HG03354 (cell line): ENCODE results near the gene LEUTX.
"Not testable (repeated sequence)": the region's sequence is repeated elsewhere in the genome, so short reads cannot be mapped to it uniquely, and the experiment has no call there.

Experiments
- ATAC-seq: cut with Tn5 transposase; IDR thresholded peaks from one replicate; pipeline ENCODE4 v1.9.1; 2021; ENCODE audit warnings: mild to moderate bottlenecking; ENCODE audit not compliant: unreplicated experiment, poor library complexity, severe bottlenecking

The LEUTX gene, protein sequence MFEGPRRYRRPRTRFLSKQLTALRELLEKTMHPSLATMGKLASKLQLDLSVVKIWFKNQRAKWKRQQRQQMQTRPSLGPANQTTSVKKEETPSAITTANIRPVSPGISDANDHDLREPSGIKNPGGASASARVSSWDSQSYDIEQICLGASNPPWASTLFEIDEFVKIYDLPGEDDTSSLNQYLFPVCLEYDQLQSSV

DNA sequence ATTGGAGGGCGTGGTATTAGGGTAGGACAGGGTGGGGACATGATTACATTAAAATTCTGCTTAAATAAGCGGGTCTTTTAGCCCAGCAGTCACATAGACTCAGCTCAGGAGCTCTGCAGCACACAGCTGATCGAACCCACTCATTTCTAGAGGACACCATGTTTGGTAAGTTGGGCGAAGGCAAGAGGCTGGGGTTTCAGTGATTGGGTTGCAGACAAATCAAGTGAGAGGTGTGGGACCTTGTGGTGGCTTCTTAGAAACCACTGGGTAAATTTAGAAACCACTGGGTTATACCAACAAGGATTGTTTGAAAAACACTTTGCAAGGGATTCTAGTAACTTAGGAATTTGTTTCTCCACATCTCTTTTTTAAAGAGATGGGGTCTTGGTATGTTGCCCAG is at the start of gene LEUTX:
LEUTX (plus strand) TSS at position 92 of the 400 bp plus-strand sequence; CDS start at position 159, 67 bp downstream.
- ATAC-seq: no peak

- no peak for ATAC-seq
These were observed 49.1 kb upstream of the LEUTX start for GRCh38 chr19:39729594-39729993.

- ATAC-seq: no peak
These were observed 47.0 kb upstream of the LEUTX start for GRCh38 chr19:39731685-39732084.

DNA sequence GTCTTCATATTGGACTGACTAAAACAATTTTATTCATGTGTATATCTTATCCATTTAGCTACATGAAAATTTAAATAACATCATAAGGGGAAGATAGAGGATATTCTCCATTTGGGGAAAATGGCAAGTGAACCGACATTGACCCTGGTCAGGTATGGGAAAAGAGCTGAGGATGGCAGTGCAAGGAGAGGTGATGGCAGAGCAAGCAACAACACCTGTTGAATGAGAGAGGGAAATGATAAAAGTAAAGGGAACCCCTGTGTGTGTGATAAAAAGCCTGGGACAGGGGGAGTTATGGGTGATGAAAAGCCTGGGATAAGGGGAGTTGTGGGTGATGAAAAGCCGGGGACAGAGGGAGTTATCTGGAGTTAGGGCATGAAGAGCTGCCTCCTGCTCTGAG is 44.8 kb upstream of the LEUTX start:
- ATAC-seq: no peak

DNA sequence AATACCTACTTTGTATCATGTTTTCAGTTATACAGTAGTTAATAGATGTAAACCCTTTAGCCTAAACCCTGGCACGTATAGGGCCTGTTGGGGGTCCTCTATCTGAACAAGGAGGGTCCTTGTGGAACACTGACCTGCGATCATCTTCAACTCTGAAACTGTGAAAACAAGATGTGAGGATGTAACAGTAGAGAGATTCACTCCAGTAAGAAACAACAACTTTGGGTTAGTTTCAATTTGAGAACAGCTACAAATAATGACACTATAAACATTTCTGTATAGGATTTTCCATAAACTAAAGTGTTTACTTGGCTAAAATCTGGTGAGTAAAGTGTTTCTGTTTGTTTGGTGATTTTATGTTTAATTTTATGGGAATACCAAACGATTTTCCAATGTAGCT is 43.0 kb upstream of the LEUTX start:
- no peak for ATAC-seq

DNA sequence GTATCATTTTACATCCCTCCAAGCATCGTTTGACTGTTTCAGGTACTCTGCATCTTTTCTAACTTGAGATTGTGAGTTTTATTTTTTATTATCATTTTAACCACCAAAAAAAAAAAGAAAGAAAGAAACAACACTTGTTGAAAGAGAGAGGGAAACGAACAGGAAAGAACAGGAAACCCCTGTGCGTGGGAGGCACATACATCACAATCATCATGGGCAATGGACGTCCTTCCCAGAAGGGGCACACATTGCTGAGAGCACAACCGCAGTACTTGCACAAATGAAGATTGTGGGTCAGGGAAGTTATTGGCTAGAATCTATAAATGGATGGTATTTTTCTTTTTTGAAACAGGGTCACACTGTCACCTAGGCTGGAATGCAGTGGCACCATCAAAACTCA is 42.6 kb upstream of the LEUTX start:
- ATAC-seq: no peak

GRCh38 chr19:39737351-39737750 is 41.3 kb upstream of the LEUTX start:
- no peak for ATAC-seq

GRCh38 chr19:39737891-39738290 is 40.8 kb upstream of the LEUTX start, which contains the start of gene CLC:
Gene CLC, minus strand, starts transcription at chr19:39738029. Its CDS starts 77 bp downstream, at chr19:39737952.
- no peak for ATAC-seq

GRCh38 chr19:39738814-39739213 is 39.8 kb upstream of the LEUTX start:
- ATAC-seq: no peak

DNA sequence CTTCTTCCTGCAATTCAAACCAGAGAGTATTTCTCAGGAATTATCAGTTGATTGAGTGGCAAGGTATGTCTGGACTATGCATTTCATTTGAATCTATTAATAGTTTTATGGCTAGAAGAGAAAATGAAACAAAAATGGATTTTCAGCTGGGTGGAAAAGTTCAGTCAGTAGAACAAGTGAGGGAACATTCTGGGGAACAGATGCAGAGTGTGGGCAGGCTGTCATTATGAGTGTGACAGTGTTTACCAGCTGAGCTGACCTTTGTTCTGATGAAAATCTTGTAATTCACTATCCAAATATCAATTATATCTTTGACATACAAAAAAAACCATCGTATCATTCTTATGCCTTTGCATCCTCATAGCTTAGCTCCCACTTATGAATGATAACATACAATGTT is 38.3 kb upstream of the LEUTX start:
- no peak for ATAC-seq

- no peak for ATAC-seq
These were observed 33.0 kb upstream of the LEUTX start for GRCh38 chr19:39745643-39746042.

- no peak for ATAC-seq
These were observed 31.7 kb upstream of the LEUTX start for GRCh38 chr19:39746836-39747529.

DNA sequence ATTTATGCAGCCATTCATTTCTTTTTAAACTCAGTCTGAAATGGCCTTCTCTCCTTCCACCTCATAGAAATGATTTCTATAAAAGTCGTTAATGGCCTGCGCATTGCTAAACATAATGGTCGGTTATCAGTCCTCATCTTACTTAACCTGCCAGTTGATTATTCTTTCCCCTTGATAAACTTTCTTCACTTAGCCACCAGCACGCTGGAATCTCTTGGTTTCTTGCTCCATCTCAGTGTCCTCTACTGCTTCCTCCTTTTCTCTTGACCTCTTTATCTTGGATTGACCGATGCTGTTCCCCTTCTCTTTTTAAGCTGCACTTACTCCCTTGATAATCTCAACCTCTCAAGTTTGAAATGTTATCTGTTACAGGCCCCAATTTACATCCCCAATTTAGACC is 28.7 kb upstream of the LEUTX start:
- no peak for ATAC-seq

GRCh38 chr19:39752390-39752789 is 26.3 kb upstream of the LEUTX start:
- no peak for ATAC-seq

DNA sequence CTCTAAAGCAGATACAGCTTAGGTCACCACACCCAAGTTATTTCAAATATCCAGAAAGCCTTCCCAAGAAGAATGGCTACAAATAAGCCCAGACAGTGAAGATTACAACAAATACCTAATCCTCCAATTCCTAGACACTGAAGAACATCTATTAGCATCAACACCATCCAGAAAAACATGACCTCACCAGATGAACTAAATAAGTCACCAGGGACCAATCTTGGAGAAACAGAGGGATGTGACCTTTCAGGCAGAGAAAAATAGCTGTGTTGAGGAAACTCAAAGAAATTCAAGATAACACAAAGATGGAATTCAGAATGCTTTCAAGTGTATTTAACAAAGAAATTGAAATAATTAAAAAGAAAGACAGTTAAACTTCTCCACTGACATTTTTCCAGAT is 25.9 kb upstream of the LEUTX start:
- no peak for ATAC-seq

DNA sequence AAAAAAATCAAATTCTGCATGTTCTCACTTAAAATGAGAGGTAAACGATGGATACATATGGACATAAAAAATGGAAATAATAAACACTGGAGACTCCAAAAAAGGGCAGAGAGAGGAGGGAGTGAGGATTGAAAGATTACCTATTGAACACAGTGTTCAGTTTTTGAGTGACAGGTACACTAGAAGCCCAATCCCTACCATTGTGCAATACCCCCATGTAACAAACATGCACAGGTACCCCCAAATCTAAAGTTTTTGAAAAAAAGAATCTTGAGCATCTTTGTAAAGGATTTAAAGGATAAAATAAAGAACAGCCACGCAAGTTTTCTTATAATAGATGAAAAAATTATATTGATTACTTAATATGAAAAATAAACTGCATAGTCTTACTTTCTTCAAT is 24.1 kb upstream of the LEUTX start:
- no peak for ATAC-seq

DNA sequence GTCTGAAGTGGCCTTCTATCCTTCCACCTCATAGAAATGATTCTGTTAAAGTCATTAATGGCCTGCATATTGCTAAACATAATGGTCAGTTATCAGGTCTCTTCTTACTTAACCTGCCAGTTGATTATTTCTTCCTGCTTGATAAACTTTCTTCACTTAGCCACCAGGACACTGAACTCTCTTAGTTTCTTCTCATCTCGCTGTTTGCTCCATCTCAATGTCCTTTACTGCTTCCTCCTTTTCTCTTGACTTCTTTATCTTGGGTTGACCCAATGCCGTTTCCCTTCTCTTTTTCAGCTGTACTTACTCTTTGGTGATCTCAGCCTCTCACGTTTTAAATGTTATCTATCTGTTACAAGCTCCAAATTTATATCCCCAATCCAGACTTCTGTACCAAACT is 23.7 kb upstream of the LEUTX start:
- ATAC-seq: no peak

DNA sequence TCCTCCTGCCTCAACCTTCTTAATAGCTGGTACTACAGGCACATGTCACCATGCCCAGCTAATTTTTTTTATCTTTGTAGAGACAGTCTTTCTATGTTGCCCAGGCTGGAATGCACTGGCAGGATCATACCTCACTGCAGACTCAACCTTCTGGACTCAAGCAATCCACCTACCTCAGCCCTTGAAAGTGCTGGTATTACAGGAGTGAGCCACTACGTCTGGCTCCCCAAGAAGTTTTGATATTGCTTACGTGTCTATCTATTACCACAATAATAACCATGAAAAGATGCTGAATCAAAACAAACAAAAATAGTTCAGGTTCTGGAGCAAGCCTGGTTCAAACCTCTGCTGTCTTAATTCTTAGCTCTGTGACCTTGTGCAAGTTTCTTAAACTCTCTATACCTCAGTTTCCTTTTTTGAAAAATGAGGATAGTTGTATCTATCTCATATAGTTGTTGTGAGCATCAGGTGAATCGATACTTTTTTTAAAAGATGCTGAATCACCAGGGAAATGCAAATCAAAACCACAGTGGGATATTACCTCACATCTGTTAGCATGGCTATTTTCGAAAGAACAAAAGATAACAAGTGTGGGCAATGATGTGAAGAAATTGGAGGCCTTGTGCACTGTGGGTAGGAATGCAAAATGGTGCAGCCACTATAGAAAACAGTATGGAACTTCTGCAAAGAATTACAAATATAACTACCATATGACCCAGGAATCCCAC is 19.0 kb upstream of the LEUTX start:
- ATAC-seq: no peak

GRCh38 chr19:39761851-39762250 is 16.8 kb upstream of the LEUTX start:
- ATAC-seq: not testable (repeated sequence)

DNA sequence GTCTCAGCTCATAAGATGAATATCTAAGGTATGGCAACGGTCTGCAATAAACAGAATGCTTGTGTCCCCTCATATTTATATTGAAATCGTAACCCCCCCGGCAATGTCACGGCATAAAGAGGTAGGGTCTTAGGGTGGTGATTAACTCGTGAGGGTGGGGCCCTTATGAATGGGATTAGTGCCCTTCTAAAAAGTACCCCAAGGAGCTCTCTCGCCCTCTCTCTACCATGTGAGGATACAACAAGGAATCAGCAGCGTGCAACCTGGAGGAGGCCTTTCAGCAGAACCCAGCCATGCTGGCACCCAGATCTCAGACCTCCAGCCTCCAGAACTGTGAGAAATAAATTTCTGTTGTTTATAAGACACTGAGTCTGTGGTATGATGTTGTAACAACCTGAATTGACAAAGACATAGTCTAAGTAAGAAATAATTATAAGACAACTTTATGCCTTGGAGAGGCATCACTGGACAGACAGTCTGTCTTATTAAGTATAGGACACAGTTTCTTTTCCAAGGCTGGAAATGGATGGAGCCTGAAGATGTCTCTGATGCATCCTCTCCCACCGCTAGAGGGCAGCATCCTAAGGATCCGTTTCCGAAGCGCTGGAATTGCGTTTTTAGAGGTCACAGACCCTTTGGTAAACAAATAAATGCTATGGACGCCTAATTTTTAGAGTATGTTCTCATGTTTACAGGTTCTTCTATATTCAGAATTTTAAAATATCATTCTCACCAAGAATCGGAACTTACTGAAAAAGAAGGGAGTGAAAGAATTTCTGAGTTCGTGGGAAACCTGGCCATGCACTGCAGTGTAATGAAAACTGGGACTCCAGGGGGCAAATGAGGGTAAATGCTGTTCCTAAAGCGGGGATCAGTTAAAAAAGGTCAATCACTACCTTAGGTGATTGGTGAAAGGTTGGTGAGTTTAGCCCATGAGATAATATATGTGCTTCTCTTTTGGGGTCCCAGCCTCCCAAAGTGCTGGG is 13.3 kb upstream of the LEUTX start:
- no peak for ATAC-seq
